Measurements from ENCODE around the gene NAIF1.
"Not testable (repeated sequence)": the region's sequence is repeated elsewhere in the genome, so short reads cannot be mapped to it uniquely, and the experiment has no call there.

The NAIF1 gene

GRCh38 chr9:128066713-128067644, at the start of gene NAIF1:
Gene NAIF1 (minus strand): TSS chr9:128067320. CDS start chr9:128067101, 219 bp downstream.
- DNase-seq (ENCODE audit: low spot score): peak; percentile 98

DNA sequence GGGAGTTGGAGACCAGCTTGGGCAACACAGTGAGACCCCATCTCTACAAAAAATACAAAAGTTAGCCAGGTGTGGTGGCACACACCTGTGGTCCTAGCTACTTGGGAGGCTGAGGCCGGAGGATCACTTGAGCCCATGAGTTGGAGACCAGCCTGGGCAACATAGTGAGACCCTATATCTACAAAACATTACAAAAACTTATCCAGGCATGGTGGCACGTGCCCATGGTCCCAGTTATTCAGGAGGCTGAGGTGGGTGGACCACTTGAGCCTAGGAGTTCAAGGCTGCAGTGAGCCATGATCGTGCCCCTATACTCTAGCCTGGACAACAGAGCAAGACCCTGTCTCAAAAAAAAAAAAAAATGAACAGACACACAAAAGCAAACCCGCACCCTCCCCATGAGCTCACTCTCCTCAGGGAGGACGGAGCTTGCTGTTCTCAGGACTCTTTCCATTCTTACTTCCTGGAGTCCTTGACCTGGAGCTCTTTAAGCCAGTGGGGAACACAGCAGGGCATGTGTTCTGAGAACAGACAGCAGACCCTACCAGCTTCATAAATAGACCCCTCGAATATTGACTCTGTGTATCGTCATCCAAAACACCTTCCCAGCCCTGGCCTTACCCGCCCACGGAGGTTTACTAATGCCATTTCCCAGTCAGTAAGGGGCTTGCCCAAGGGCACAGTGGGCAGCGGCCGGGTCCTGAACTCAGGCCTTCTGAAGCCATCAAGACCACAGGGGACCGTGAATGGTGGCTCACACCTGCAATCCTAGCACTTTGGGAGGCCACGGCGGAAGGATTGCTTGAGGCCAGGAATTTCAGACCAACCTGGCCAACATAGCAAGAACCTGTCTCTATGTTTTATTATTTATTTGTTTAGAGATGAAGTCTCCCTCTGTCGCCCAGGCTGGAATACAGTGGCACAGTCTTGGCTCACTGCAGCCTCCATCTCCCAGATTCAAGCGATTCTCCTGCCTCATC, 49.3 kb upstream of the NAIF1 start:
- no peak for DNase-seq (ENCODE audit: low spot score)

DNA sequence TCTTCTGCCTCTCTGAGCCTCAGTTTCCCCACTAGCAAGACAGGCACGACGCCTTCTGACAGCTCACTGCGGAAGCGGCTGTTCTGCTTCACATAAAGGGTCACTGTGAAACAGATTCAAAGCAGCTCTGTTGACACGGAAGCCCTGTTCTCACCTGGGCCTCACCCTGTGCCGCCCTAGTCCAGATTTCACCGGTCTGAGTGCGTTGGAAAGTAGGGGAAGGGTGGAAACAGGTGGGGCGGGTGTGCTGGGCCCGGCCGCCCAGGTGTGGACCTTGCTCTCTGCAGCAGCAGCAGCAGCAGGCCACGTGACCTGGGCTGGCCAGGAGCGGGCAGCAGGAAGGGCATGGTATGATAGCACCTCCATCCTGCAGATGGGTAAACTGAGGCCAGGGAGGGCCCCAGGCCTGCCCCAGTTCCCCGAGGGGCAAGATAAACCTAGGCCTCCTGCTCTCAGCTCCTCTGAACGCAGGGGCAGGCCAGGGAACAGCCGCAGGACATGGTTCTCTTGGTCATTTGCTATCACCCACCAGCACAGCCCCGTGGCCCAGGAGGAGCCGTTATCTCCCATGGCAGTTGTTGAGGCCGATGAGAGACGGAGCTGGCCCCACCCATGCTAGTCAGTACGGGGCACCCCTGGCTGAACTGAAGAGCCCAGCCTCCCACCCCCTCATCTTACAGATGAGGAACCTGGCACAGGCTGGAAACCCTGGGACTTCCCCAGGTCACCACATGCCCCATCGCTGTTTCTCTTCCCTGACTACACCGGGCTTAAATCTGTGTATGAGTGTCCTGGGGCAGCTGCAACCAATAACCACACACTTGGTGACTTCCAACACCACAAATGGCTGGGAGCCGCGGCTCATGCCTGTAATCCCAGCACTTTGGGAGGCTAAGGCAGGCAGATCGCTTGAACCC, 48.3 kb upstream of the NAIF1 start:
- no peak for DNase-seq (ENCODE audit: low spot score)

- no peak for DNase-seq (ENCODE audit: low spot score)
Measured at GRCh38 chr9:128114326-128115186, 47.4 kb upstream of the NAIF1 start.

- no peak for DNase-seq (ENCODE audit: low spot score)
Measured at GRCh38 chr9:128113526-128114325, 46.6 kb upstream of the NAIF1 start.

GRCh38 chr9:128111726-128112125, 44.6 kb upstream of the NAIF1 start:
- DNase-seq (ENCODE audit: low spot score): not testable (repeated sequence)

GRCh38 chr9:128109050-128109709, 42.1 kb upstream of the NAIF1 start:
- no peak for DNase-seq (ENCODE audit: low spot score)

DNA sequence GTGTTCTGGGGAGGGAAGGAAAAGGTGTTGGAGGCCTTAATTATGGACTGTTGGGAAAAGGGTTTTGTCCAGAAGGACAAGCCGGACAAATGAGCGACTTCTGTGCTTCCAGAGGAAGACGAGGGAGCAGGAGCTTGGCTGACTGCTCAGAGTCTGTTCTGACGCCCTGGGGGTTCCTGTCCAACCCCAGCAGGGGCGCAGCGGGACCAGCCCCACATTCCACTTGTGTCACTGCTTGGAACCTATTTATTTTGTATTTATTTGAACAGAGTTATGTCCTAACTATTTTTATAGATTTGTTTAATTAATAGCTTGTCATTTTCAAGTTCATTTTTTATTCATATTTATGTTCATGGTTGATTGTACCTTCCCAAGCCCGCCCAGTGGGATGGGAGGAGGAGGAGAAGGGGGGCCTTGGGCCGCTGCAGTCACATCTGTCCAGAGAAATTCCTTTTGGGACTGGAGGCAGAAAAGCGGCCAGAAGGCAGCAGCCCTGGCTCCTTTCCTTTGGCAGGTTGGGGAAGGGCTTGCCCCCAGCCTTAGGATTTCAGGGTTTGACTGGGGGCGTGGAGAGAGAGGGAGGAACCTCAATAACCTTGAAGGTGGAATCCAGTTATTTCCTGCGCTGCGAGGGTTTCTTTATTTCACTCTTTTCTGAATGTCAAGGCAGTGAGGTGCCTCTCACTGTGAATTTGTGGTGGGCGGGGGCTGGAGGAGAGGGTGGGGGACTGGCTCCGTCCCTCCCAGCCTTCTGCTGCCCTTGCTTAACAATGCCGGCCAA, 41.3 kb upstream of the NAIF1 start:
- DNase-seq (ENCODE audit: low spot score): no peak

DNA sequence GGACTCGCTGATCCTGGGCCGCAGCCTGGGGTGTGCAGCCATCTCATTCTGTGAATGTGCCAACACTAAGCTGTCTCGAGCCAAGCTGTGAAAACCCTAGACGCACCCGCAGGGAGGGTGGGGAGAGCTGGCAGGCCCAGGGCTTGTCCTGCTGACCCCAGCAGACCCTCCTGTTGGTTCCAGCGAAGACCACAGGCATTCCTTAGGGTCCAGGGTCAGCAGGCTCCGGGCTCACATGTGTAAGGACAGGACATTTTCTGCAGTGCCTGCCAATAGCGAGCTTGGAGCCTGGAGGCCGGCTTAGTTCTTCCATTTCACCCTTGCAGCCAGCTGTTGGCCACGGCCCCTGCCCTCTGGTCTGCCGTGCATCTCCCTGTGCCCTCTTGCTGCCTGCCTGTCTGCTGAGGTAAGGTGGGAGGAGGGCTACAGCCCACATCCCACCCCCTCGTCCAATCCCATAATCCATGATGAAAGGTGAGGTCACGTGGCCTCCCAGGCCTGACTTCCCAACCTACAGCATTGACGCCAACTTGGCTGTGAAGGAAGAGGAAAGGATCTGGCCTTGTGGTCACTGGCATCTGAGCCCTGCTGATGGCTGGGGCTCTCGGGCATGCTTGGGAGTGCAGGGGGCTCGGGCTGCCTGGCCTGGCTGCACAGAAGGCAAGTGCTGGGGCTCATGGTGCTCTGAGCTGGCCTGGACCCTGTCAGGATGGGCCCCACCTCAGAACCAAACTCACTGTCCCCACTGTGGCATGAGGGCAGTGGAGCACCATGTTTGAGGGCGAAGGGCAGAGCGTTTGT, 40.5 kb upstream of the NAIF1 start:
- no peak for DNase-seq (ENCODE audit: low spot score)

DNA sequence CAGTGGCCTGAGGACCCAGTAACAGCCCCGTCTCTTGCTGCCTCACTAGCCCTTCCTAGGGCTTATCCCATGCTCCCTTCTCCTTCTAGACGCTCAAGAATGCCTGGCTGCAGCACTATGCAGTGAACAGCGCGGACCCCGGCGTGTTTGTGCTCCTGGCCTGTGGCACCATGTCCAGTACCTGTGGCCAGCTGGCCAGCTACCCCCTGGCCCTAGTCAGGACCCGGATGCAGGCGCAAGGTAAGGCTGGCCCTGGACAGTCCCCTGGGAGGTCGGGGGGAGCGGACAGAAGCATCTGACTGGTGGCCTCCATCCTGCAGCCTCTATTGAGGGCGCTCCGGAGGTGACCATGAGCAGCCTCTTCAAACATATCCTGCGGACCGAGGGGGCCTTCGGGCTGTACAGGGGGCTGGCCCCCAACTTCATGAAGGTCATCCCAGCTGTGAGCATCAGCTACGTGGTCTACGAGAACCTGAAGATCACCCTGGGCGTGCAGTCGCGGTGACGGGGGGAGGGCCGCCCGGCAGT, 39.9 kb upstream of the NAIF1 start:
- DNase-seq (ENCODE audit: low spot score): no peak

- DNase-seq (ENCODE audit: low spot score): no peak
Measured at GRCh38 chr9:128106181-128106939, 39.2 kb upstream of the NAIF1 start.

GRCh38 chr9:128105538-128106175, 38.5 kb upstream of the NAIF1 start:
- DNase-seq (ENCODE audit: low spot score): no peak

- no peak for DNase-seq (ENCODE audit: low spot score)
Measured at GRCh38 chr9:128104171-128104618, 37.1 kb upstream of the NAIF1 start.

DNA sequence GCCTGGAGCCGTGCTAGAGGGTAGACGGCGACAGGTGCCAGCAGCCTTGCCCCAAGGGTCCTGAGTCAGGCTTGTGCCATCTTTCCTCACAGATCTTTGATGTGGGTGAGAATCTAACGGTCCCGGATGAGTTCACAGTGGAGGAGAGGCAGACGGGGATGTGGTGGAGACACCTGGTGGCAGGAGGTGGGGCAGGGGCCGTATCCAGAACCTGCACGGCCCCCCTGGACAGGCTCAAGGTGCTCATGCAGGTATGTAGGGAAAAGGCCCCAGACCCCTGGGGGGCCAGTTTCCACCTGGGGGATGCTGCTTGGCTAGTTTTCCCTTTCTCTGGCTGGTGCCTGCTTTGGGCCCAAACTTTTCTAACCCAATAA, 36.5 kb upstream of the NAIF1 start:
- DNase-seq (ENCODE audit: low spot score): no peak

- DNase-seq (ENCODE audit: low spot score): no peak
Measured at GRCh38 chr9:128102861-128103588, 35.9 kb upstream of the NAIF1 start.

All from AG08395 (cell line).